A673 (cell line): ENCODE results near the gene GCGR. TPM values are rescaled to one million over a fixed set of nuclear protein-coding genes. Genes with fewer than 3 reads are reported as not detected.

Experiments
- BruUV-seq: library from RNA; stranded (reverse); fragments of 400-500 nt; replicated peaks from 2 replicates; lab custom pipeline; 2021; lab: Mats Ljungman, UMichigan
- CTCF ChIA-PET: fragments of 300-600 bp; sonication (Branson Sonifier 250); formaldehyde crosslinking; loops from one replicate; lab custom pipeline; 2022; ENCODE audit warnings: antibody characterized with exemption; lab: Charles Lee
- POLR2A ChIA-PET: fragments of 300-600 bp; sonication (Branson Sonifier 250); formaldehyde crosslinking; loops from one replicate; lab custom pipeline; 2022; ENCODE audit warnings: antibody characterized with exemption; ENCODE audit not compliant: low non-redundant PET; lab: Charles Lee
- DNase-seq: peaks from one replicate; pipeline ENCODE4 v3.0.0-alpha.2; 2015; ENCODE audit warnings: low spot score
- H3K27ac ChIP-seq: fragments of 200-600 bp; sonication (generic); 2 replicates; pipeline ENCODE4 v1.5.1; 2016; ENCODE audit warnings: mixed run types, low read depth, mild to moderate bottlenecking, mixed read lengths, antibody characterized with exemption, low read length; ENCODE audit not compliant: poor library complexity, severe bottlenecking
- H3K27me3 ChIP-seq: fragments of 200-600 bp; sonication (generic); replicated peaks from 2 replicates; pipeline ENCODE4 v1.6.1; 2017; ENCODE audit warnings: mixed run types, low read depth, mild to moderate bottlenecking, mixed read lengths, antibody characterized with exemption, low read length; ENCODE audit not compliant: insufficient read depth, poor library complexity
- H3K36me3 ChIP-seq: fragments of 200-600 bp; sonication (generic); 2 replicates; pipeline ENCODE4 v1.6.1; 2016; ENCODE audit warnings: mixed run types, mild to moderate bottlenecking, mixed read lengths, antibody characterized with exemption, low read length; ENCODE audit not compliant: insufficient read depth, poor library complexity, severe bottlenecking
- H3K4me1 ChIP-seq: fragments of 200-600 bp; sonication (generic); 2 replicates; pipeline ENCODE4 v1.6.1; 2017; ENCODE audit warnings: mixed run types, mild to moderate bottlenecking, mixed read lengths, antibody characterized with exemption, low read length; ENCODE audit not compliant: insufficient read depth, poor library complexity, severe bottlenecking
- H3K4me3 ChIP-seq: fragments of 200-600 bp; sonication (generic); 2 replicates; pipeline ENCODE4 v1.5.1; 2016; ENCODE audit warnings: low read depth, mixed run types, mild to moderate bottlenecking, mixed read lengths, low read length; ENCODE audit not compliant: poor library complexity, severe bottlenecking
- H3K9me3 ChIP-seq: fragments of 200-600 bp; sonication (generic); 2 replicates; pipeline ENCODE4 v1.6.1; 2016; ENCODE audit warnings: mixed run types, low read depth, mild to moderate bottlenecking, mixed read lengths, antibody characterized with exemption, low read length; ENCODE audit not compliant: poor library complexity, severe bottlenecking
- CTCF ChIP-seq: fragments of 300-800, 200-600 bp; sonication (generic); conservative IDR thresholded peaks from 2 replicates; pipeline ENCODE4 v1.5.1; 2017; ENCODE audit warnings: low read depth, mild to moderate bottlenecking, antibody characterized with exemption, low read length, moderate library complexity, mixed read lengths
- EZH2 ChIP-seq: fragments of 200-600 bp; sonication (generic); IDR thresholded peaks from 2 replicates; pipeline ENCODE4 v1.6.1; 2017; ENCODE audit warnings: borderline replicate concordance, low read depth, mild to moderate bottlenecking, mixed read lengths, antibody characterized with exemption, low read length; ENCODE audit not compliant: poor library complexity, severe bottlenecking
- intact Hi-C: fragments of 100-400 bp; cut with micrococcal nuclease; formaldehyde crosslinking; loops from one replicate; pipeline ENCODE4 v1.10.0; 2022; ENCODE audit not compliant: unreplicated experiment
- total RNA-seq: library from RNA; stranded (reverse); gene quantifications from 2 replicates; pipeline ENCODE4 v1.2.3, GENCODE V29; 2021

Gene GCGR
- total RNA-seq, 1 experiment from 2014 or later = not detected

GRCh38 chr17:81819708-81820107 is 15.8 kb downstream of the GCGR start:
- no peak for DNase-seq
- Histone ChIP-seq H3K36me3 (peaks cover 3% of the 10 kb centered on the region), H3K4me1 (peaks cover 11% of the 10 kb centered on the region), H3K27ac (no peak overlapping the region), H3K27me3 (no peaks in the 10 kb centered on the region), H3K9me3 (no peaks in the 10 kb centered on the region), H3K4me3 (no peak overlapping the region)
- ChIA-PET POLR2A (no interaction called here), CTCF (no interaction called here)
- no TSS peak for BruUV-seq
- TF ChIP-seq CTCF (no peak), EZH2 (no peak)
- intact Hi-C loops = no loop called here

GRCh38 chr17:81821147-81821546 is 17.2 kb downstream of the GCGR start:
- Histone ChIP-seq H3K36me3 (peaks cover 3% of the 10 kb centered on the region), H3K4me1 (peaks cover 11% of the 10 kb centered on the region), H3K4me3 (no peak overlapping the region), H3K27ac (no peak overlapping the region), H3K27me3 (no peaks in the 10 kb centered on the region), H3K9me3 (no peaks in the 10 kb centered on the region)
- ChIA-PET POLR2A (interaction anchor here (0.7 kb wide), 1 partner anchor 15 kb away, joined by 3 read pairs; no protein-coding TSS in a partner anchor), CTCF (no interaction called here)
- no peak for DNase-seq
- intact Hi-C loops = no loop called here
- TF ChIP-seq CTCF = no peak
- TF ChIP-seq EZH2 = no peak
- BruUV-seq = no TSS peak

GRCh38 chr17:81821603-81822311 is 17.8 kb downstream of the GCGR start:
- ChIA-PET CTCF (no interaction called here), POLR2A (interaction anchor here (0.6 to 0.7 kb wide), 2 partner anchors 15 to 54 kb away, joined by 3 read pairs; no protein-coding TSS in a partner anchor)
- Histone ChIP-seq H3K9me3 (no peaks in the 10 kb centered on the region), H3K4me1 (peaks cover 11% of the 10 kb centered on the region), H3K4me3 (no peak overlapping the region), H3K27me3 (no peaks in the 10 kb centered on the region), H3K27ac (peak overlapping the region; percentile 62), H3K36me3 (peaks cover 3% of the 10 kb centered on the region)
- no TSS peak for BruUV-seq
- DNase-seq = peak; percentile 92
- TF ChIP-seq CTCF (peak; percentile 83), EZH2 (no peak)
- intact Hi-C loops = no loop called here
